ENCODE measurements around the gene TARBP2. TPM values are rescaled to one million over a fixed set of nuclear protein-coding genes. Genes with fewer than 3 reads are reported as not detected.

The TARBP2 gene
- total and polyA plus RNA-seq, 7 donors = 7.6 to 23.3 (median 10.8) TPM

DNA sequence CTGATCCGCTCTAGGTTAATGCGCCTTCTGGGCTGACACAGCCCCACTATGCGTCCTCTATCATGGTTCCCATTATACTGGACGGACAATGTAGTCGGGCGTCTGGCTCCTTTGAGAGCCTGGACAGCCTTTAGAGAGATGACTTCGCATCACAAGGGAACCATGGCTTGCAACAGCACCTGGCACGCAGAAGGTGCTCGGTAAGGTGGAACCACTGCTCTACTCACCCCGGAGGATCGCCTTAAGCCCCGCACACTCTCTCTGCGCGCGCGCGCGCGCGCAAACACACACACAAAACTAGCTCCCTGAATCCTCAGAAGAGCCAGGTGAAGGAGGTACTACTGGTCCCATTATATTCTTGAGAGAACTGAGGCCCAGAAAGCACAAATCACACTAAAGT, 8.9 kb upstream of the TARBP2 start:
- WGBS, 3 donors = 48 to 58% (median 53%) methylated on average over 20 of the region's 20 CpGs
- ATAC-seq (peak in 2 of 4 donors; percentile 10 to 11), DNase-seq (no peak)

DNA sequence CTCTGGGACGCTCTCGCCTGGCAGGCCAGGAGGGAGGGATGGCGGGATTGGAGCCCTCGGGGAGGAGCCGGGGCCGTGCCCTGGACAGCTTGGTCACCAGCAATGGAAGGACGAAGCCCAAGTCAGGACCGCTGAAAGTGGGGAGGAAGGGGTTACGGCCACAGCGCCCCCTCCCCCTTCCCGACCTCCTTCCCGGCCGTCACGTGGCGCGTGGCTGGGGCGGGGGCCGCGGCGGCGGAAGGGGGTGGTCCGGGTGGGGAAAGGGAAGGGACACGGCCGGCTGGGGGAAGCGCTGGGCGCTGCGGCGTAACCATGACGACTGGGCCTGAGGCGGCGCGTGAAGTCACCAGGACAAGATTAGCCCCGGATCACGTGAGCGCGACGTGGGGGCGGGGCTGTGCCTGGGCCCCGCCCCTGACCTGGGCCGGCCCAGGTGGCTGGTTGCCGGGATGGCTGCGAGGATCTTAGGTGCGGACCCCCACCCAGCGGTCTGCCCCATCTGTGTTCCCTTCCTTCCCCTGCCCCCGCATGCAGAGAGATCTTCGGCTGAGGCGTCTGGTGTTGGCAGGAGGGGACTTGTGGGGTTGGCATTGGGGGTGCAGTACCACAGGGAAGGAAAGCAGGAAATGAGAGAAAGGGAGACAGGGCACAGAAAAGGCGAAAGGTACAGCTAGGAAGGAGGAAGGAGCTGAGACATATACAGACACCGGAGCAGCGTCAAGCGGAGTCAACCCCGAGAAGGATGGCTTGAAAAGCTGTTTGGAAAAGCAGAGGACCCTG, 8.1 kb upstream of the TARBP2 start:
- 1 to 2% (median 2%) methylated on average over 42 to 52 of the region's 52 CpGs for WGBS, 3 donors
- Histone ChIP-seq H3K4me1 (no peaks in the 10 kb centered on the region), H3K27me3 (ENCODE audit: insufficient read depth in 3 of 3, low read length in 2 of 3) (no peaks in the 10 kb centered on the region), H3K4me3 (peak overlapping the region; percentile 70), H3K27ac (peak overlapping the region; percentile 48), H3K36me3 (ENCODE audit: insufficient read depth in 1 of 2, low read depth in 1 of 2) (peaks cover 0 to under 1% of the 10 kb centered on the region in 2 donors), H3K9me3 (no peaks in the 10 kb centered on the region)
- TF ChIP-seq, protein P1, sequence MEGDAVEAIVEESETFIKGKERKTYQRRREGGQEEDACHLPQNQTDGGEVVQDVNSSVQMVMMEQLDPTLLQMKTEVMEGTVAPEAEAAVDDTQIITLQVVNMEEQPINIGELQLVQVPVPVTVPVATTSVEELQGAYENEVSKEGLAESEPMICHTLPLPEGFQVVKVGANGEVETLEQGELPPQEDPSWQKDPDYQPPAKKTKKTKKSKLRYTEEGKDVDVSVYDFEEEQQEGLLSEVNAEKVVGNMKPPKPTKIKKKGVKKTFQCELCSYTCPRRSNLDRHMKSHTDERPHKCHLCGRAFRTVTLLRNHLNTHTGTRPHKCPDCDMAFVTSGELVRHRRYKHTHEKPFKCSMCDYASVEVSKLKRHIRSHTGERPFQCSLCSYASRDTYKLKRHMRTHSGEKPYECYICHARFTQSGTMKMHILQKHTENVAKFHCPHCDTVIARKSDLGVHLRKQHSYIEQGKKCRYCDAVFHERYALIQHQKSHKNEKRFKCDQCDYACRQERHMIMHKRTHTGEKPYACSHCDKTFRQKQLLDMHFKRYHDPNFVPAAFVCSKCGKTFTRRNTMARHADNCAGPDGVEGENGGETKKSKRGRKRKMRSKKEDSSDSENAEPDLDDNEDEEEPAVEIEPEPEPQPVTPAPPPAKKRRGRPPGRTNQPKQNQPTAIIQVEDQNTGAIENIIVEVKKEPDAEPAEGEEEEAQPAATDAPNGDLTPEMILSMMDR (IDR thresholded peaks at IDR 0.05) = no peak
- intact Hi-C loops (cut with DNase I) = loop anchor here in 1 of 2 donors (5.0 kb wide), 1 partner anchor 36 kb away; no protein-coding TSS in a partner anchor
- peak; percentile 91 to 96 for DNase-seq
- ATAC-seq = peak; percentile 94 to 96 (median 94)

More for the DNA sequence above, 8.9 kb upstream of the TARBP2 start:
- intact Hi-C loops (cut with DNase I) = loop anchor here in 1 of 2 donors (5.0 kb wide), 1 partner anchor 35 kb away; no protein-coding TSS in a partner anchor
- TF ChIP-seq, protein P1 (IDR thresholded peaks at IDR 0.05) = no peak
- Histone ChIP-seq H3K4me3 (peak overlapping the region; percentile 70), H3K9me3 (no peaks in the 10 kb centered on the region), H3K27me3 (ENCODE audit: insufficient read depth in 3 of 3, low read length in 2 of 3) (no peaks in the 10 kb centered on the region), H3K36me3 (ENCODE audit: insufficient read depth in 1 of 2, low read depth in 1 of 2) (peaks cover 0 to 5% of the 10 kb centered on the region in 2 donors), H3K27ac (no peak overlapping the region), H3K4me1 (no peaks in the 10 kb centered on the region)

DNA sequence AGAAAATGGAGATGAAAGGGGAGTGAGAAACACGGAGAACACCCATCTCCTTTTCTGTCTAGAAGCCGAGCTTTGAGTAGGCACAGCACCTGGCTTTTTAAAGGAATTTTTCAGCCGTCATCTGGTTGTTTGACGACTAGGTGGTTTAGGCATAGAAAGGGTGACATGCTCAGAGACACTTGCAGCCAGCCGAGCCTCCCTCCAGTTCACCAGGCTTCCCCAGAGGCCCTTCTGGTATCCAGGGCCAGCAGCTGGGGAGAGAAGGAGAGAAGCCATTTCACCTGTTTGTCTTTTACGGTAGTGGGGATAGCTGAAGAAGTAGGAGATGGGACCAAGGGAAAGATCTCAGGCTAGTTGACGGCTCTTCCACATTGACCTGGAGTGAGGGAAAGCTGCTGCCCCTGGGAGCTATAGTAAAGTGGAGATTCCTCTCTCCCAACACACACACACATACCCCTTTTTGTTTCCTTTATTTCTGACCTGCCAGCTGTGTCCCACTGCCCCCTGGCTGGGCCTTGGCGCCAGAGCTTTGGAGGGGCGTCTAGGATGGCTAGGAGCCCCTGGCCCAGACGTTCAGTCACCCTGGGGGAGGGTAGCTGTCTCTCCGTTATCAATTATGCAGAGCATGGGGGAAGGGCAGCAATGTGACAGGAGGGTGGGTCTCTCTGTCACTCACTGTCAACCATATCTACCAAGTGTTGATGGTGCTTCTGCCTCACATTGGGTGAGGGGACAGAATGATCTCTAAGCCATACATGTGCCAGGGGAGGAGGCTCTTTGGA, 7.3 kb upstream of the TARBP2 start:
- 31 to 40% (median 31%) methylated on average over 11 of the region's 11 CpGs for WGBS, 3 donors
- intact Hi-C loops (cut with DNase I) = loop anchor here in 1 of 2 donors (5.0 kb wide), 1 partner anchor 36 kb away; no protein-coding TSS in a partner anchor
- H3K4me1 ChIP-seq = no peaks in the 10 kb centered on the region
- H3K9me3 ChIP-seq = no peaks in the 10 kb centered on the region
- H3K27ac ChIP-seq = peak overlapping the region; percentile 48
- H3K27me3 ChIP-seq (ENCODE audit: insufficient read depth in 3 of 3, low read length in 2 of 3) = no peaks in the 10 kb centered on the region
- no peak for DNase-seq
- H3K36me3 ChIP-seq (ENCODE audit: insufficient read depth in 1 of 2, low read depth in 1 of 2) = no peaks in the 10 kb centered on the region
- TF ChIP-seq, protein P1 (IDR thresholded peaks at IDR 0.05) = no peak
- ATAC-seq = no peak
- H3K4me3 ChIP-seq = peak overlapping the region; percentile 70

DNA sequence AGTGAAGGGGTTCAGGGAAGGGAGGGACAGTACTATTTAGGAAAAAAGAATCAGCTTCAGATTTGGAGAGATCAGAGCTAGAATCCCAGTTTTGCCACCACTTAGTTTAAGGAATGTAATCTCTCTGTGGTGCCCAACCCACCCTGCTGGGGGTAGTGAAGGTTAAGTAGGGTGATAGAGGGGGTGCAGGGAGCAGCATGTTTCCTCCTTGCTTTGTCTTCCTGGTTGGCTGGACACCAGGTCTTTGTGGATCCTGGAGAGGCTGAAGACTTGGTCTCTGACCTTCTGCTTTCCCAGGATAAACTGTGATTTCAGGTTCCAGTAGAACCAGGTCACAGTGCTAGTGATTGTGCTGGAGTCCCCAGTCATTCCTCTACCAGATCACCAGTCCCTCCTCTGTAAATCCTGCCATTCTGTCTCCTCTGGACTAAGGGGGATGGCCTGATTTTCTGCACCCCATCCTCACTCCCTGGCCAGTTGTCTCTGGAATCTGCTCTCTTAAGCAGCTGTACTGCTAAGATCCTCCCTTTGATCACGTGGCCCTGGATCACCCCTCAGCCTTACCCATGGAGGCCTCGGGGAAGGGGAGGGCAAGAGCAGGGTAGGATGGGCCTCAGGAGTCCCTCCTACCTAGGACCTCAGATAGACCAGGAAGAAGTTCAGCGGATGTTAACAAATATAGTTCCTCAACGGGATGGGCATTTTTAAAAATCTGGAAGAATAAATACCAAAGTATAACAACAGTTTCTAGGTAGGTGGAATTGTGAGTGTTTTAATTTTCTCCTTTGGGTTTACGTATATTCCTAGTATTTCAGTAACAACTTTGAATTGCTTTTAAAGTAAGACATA, 5.0 kb upstream of the TARBP2 start:
- peak in 1 of 2 donors; percentile 77 for DNase-seq
- Histone ChIP-seq H3K4me1 (peaks cover 5% of the 10 kb centered on the region), H3K27me3 (ENCODE audit: insufficient read depth in 3 of 3, low read length in 2 of 3) (no peaks in the 10 kb centered on the region), H3K36me3 (ENCODE audit: insufficient read depth in 1 of 2, low read depth in 1 of 2) (no peaks in the 10 kb centered on the region), H3K4me3 (peak overlapping the region; percentile 15), H3K27ac (peak overlapping the region; percentile 25), H3K9me3 (no peaks in the 10 kb centered on the region)
- ATAC-seq = no peak
- intact Hi-C loops (cut with DNase I) = loop anchor here in 1 of 2 donors (5.0 kb wide), 1 partner anchor 44 kb away; the partner anchor contains the start of gene PCBP2
- TF ChIP-seq, protein P1 (IDR thresholded peaks at IDR 0.05) = no peak
- WGBS, 3 donors = 35 to 48% (median 36%) methylated on average over 5 of the region's 5 CpGs
